OCI-LY3 (cell line): Measurements from ENCODE around the gene BCL2L2.

Experiments used
- CTCF ChIP-seq: fragments of 200-600, 300-600 bp; sonication (generic); IDR thresholded peaks from 2 replicates; pipeline ENCODE4 v1.5.1; 2014; ENCODE audit warnings: antibody characterized with exemption, low read length, low read depth
- EZH2phosphoT487 ChIP-seq: fragments of 200-600 bp; shearing (Covaris generic); IDR thresholded peaks from 2 replicates; pipeline ENCODE4 v1.6.1; 2018; ENCODE audit warnings: antibody characterized with exemption, mixed run types, low read depth

- TF ChIP-seq CTCF (no peak), EZH2phosphoT487 (no peak)
These were observed 42.7 kb downstream of the BCL2L2 start for GRCh38 chr14:23349156-23349845.
